Measurements from ENCODE around the gene CFAP92.

Gene CFAP92

DNA sequence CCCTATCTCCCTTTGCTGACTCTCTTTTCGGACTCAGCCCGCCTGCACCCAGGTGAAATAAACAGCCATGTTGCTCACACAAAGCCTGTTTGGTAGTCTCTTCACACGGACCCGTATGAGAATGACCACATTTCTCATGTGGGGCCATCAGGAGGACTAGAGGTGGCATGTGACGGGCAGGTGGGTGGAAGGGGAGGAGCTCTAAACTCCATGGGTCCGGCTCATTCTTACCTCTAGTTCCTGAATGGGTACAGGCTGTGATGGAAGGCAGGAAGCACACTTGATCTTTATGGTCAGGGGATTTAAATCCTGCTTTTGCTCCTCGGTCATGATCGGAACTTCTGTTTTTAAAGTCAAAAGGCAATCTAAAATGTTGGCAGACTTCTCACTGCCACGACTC lies 28.6 kb downstream of the CFAP92 start:
- TF ChIP-seq FOXP2 (optimal IDR thresholded peaks at IDR 0.05; ENCODE audit: borderline replicate concordance, extremely low read depth, extremely low read length, insufficient read depth) = no peak

DNA sequence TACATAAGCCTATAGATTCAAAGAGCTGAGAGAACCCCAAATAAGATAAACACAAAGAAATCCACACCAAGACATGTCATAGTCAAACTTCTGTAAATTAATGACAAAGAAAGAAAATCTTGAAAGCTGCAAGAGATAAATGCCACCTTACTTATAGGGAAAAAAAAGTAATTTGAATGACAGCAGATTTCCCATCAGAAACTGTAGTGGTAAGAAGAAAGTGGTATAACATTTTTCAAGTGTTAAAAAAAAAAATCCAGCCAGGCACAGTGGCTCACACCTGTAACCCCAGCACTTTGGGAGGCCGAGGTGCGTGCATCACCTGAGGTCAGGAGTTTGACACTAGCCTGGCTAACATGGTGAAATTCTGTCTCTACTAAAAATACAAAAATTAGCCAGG lies 37.4 kb downstream of the CFAP92 start:
- no peak for TF ChIP-seq FOXP2 (optimal IDR thresholded peaks at IDR 0.05; ENCODE audit: borderline replicate concordance, extremely low read depth, extremely low read length, insufficient read depth)
- TF ChIP-seq REST (IDR thresholded peaks at IDR 0.05; ENCODE audit: insufficient read depth in 1 of 2, low read depth in 2 of 2, low read length in 2 of 2) = no peak
- TF ChIP-seq TAF1 (IDR thresholded peaks at IDR 0.05; ENCODE audit: borderline replicate concordance, insufficient read depth, low read length) = no peak
- no peak for TF ChIP-seq POLR2AphosphoS5 (IDR thresholded peaks at IDR 0.05; ENCODE audit: low read depth, low read length)
- TF ChIP-seq SIN3A (IDR thresholded peaks at IDR 0.05; ENCODE audit: borderline replicate concordance, insufficient read depth, low read length) = no peak

DNA sequence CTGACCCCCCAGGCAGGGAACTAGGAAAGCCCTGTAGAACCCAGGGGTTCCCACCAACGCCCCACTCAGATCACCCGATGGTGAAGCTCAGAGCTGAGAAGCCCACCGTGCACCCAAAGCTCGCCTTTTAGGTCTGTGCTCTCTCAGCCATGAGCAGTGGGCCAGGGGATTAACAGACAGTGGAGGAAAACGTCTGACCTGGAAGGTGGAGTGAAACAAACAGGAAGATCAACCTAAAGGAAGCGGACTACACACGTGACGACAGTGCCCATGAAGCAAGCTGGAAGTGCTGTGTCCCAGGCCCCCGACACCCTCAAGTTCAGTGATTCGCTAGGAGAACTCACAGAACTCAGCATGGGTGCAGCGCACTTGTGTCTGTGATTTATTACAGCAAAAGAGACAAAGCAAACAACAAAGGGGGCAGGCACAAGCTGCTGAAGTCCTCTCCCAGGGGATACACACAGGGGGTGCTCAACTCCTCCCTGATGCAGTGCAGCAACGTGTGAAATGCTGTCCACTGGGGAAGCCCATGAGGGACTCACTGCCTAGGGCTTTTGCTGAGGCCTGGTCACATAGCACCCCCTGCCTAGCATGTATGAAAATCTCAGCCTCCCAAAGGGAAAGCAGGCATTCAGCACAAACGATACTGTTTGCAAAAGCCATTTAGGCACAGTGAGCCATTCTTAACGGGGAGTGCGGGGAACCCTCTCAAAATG lies 43.5 kb downstream of the CFAP92 start:
- TF ChIP-seq TAF1 (IDR thresholded peaks at IDR 0.05; ENCODE audit: borderline replicate concordance, insufficient read depth, low read length) (no peak), POLR2AphosphoS5 (IDR thresholded peaks at IDR 0.05; ENCODE audit: low read depth, low read length) (no peak), FOXP2 (optimal IDR thresholded peaks at IDR 0.05; ENCODE audit: borderline replicate concordance, extremely low read depth, extremely low read length, insufficient read depth) (no peak), SIN3A (IDR thresholded peaks at IDR 0.05; ENCODE audit: borderline replicate concordance, insufficient read depth, low read length) (no peak), REST (IDR thresholded peaks at IDR 0.05; ENCODE audit: insufficient read depth in 1 of 2, low read depth in 2 of 2, low read length in 2 of 2) (no peak)

DNA sequence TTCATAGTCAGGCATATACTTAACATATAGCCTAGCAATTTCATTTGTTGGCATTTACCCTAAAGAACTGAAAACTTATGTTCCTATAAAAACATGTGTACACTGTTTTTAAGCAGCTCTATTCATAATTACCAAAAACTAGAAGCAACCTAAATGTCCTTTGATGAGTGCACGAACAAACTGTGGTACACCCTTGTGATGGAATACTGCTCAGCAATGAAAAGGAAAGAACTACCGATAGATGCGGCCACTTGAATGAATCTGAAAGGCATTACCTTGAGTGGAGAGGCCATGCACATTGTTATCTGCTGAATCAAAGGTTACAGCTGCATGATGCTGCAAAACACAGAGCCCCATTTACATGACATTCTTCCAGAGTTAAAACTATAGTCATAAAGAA lies 44.7 kb downstream of the CFAP92 start:
- no peak for TF ChIP-seq POLR2AphosphoS5 (IDR thresholded peaks at IDR 0.05; ENCODE audit: low read depth, low read length)
- TF ChIP-seq FOXP2 (optimal IDR thresholded peaks at IDR 0.05; ENCODE audit: borderline replicate concordance, extremely low read depth, extremely low read length, insufficient read depth) = no peak
- TF ChIP-seq REST (IDR thresholded peaks at IDR 0.05; ENCODE audit: insufficient read depth in 1 of 2, low read depth in 2 of 2, low read length in 2 of 2) = no peak
- no peak for TF ChIP-seq SIN3A (IDR thresholded peaks at IDR 0.05; ENCODE audit: borderline replicate concordance, insufficient read depth, low read length)
- TF ChIP-seq TAF1 (IDR thresholded peaks at IDR 0.05; ENCODE audit: borderline replicate concordance, insufficient read depth, low read length) = no peak

GRCh38 chr3:128946411-128946810 lies 47.5 kb downstream of the CFAP92 start:
- no peak for TF ChIP-seq SIN3A (IDR thresholded peaks at IDR 0.05; ENCODE audit: borderline replicate concordance, insufficient read depth, low read length)
- TF ChIP-seq REST (IDR thresholded peaks at IDR 0.05; ENCODE audit: insufficient read depth in 1 of 2, low read depth in 2 of 2, low read length in 2 of 2) = no peak
- no peak for TF ChIP-seq FOXP2 (optimal IDR thresholded peaks at IDR 0.05; ENCODE audit: borderline replicate concordance, extremely low read depth, extremely low read length, insufficient read depth)
- TF ChIP-seq POLR2AphosphoS5 (IDR thresholded peaks at IDR 0.05; ENCODE audit: low read depth, low read length) = no peak
- TF ChIP-seq TAF1 (IDR thresholded peaks at IDR 0.05; ENCODE audit: borderline replicate concordance, insufficient read depth, low read length) = no peak

Data from PFSK-1 (cell line).